ENCODE data around the gene ZW10.
"Not testable (repeated sequence)": the region's sequence is repeated elsewhere in the genome, so short reads cannot be mapped to it uniquely, and the experiment has no call there.

ZW10 gene

DNA sequence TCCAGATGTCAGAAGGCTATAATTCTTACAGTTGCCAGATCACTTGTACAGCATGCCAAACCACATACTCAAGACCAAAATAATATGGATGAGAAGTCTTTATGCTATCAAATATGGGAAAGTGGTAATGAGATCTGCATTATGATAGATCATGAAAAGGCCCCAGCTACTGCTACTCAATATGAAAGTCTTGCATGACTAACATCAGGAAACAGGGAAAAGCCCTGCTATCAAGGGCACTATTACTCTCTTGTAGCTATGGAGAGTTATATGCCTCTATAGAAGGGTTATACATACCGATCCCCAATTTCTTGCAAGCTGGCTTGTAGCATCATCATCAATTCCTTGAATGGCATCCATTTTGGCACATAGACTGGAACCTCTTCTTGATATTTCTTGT, 37.2 kb downstream of the ZW10 start:
- DNase-seq, result no peak

DNA sequence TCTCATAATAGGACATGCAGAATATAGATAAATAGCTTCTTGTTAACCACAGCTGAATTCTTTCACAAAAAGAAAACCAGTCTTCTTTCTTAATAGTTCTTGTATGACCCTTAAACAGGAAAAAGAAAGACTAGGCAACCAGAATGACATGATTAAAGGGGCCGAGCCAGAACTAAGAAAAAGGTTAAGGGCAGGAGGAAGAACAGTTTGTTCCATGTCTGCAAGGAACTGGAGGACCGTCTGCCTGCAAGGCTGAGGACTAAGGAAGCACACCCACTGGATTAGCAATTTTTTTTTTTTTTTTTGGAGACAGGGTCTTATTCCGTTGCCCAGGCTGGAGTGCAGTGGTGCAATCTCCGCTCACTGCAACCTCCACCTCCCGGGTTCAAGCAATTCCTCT, 41.4 kb downstream of the ZW10 start:
- no peak for DNase-seq

DNA sequence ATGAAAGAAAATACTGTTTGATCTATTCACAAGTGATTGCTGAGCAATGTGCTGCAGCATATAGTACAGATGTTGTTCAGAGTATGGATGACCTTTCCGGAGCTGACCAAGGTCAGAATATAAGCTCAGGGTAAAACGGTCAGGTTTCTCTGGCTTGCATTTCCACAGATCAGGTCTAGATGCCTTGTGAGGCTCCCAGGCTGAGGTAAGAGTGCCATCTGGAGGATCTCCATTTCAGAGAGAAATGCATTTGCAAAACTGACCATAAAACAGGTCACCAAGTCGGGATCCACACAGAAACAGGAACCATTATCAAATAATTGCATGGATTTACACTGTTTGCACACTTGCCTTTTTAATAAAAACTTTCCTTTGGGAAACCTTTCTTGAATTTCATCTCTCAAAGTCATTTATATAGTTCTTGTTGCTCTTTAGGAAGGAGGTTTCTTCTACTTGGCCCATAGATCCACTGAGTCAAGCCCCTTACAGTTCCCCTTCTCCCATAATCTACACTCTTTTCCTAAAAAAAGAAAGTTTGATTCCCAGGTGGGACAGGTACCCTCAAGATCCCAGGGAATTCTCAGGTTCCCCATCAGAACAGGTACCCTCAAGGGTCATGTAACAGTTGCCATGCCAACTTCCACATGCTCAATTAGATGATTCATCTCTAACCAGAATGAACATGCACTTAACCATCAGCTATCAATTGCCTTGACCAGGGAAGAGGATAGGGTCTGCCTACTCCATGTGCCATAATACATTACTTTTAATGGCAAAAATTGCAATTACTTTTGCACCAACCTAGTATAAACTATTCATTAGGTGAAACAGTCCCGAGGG, 42.4 kb downstream of the ZW10 start:
- peak; percentile 87 for DNase-seq

GRCh38 chr11:113729456-113729855, 44.0 kb downstream of the ZW10 start:
- no peak for DNase-seq

DNA sequence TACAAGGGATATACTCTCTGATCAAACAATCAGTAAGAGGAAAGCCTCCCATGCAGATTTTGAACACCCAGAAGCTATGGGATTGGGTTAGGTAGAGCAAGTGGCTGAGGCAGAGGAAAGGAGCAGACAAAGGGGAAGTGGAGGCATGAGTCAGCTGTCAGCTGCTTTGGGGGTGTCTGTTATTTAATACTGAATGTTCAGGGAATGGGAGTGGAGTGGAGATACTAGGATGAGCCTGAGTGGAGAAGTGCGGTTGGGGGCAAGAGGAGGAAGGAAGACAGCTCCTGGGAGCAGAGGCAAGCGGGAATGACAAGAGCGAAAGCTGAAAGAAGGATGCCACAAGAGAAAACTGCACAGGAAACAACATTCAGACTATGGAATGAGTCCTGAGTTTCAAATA, 44.7 kb downstream of the ZW10 start:
- DNase-seq, result peak; percentile 64

DNA sequence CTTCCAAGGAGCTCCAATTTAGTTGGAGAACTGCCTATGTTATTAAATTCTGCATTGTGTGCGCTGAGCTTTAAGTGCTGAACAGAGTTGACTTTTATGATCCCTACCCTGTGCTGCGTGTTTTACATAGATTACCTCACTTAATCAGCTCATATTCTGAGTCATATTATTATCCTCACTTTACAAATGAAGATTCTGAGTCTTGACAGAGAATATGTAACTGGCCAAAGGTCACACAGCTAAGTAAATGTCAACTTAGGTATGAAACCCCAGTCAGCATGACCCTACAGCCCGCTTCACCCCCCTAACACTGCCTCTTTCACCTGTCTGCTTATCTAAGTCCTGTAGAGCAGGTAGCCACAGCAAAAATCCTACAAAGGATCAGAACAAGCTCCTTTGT, 47.6 kb downstream of the ZW10 start:
- DNase-seq, result no peak

DNA sequence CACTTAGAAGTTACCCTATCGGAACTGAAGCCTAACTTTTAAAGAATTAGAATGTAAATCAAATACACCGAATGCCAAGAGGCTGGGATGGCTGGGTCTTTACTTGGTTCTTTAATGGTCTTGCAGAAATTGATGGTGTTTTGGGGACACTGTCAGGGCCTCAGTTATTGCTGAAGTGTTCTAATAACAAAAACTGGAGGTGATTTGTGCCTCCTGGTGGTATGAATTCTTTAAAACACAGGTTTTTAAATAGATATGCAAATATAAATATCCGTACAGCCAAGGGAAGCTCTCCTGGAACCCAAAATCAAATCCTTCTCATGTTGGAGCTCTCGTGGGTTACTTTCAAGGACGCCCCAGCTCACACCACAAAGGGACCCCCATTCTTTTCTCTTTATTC, 48.1 kb downstream of the ZW10 start:
- DNase-seq, result peak; percentile 22

- DNase-seq, result no peak
Measured at GRCh38 chr11:113724778-113725177, 48.7 kb downstream of the ZW10 start.

- no peak for DNase-seq
Measured at GRCh38 chr11:113723787-113724186, 49.7 kb downstream of the ZW10 start.

GRCh38 chr11:113722934-113723333, 50.6 kb downstream of the ZW10 start:
- DNase-seq, result no peak

DNA sequence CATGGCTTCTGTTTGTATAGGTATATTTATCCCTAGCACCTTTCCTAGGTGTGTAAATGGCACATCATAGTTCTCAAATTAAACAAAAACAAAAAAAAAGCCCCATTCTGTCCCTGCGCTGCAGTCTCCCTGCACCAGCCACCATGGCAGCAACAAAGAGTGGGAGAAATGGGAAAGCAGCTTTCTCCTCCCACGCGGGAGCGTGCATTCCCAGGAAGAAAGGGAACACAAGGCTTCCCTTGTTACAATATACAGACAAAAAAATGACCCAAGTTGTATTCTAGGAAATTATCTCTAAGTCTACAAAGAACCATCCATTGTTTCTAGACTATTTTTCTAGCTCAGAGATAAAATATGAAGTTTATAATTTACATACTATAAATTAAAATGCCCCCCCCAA, 51.3 kb downstream of the ZW10 start:
- no peak for DNase-seq

DNA sequence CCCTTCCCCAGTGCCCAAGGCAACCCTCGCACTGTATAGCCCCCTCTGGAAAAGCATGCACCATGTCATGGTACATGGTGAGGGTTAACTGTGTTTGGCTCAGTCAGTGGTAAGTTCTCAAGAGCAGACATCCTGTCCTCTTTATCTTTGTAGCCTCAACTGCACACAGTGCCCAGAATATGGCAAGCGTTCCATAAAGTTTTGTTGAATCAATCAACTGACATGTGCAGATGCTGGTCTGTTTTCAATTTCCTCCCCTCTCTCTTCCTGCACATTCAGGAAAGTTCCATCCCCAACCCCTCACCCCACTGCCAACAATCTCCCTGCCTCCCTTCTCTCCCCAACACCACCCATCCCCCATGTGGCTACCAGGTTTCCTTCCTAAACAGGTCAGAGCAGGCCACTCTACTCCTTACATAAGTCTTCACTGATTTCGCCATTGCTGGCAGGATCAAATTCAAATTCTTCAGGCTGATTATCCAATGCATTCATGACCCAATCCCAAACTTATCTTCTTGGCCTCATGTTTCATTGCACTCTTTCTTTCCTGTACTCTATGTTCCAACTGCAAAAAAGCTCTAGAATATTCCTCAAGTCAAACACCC, 51.9 kb downstream of the ZW10 start:
- no peak for DNase-seq

DNA sequence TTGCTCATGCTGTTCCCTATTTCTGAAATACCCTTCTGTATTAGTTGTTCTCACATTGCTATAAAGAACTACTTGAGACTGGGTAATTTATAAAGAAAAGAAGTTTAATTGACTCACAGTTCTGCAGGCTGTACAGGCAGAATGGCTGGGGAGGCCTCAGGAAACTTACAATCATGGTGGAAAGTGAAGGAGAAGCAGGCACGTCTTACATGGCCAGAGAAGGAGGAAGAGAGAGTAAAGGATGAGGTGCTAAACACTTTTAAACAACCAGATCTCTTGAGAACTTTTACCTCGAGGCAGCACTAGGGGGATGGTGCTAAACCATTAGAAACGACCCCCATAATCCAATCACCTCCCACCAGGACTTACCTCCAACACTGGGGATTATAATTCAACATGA, 53.0 kb downstream of the ZW10 start:
- not testable (repeated sequence) for DNase-seq

- DNase-seq, result no peak
Measured at GRCh38 chr11:113715882-113716625, 57.4 kb downstream of the ZW10 start.

GRCh38 chr11:113715273-113715672, 58.2 kb downstream of the ZW10 start:
- DNase-seq, result no peak

DNA sequence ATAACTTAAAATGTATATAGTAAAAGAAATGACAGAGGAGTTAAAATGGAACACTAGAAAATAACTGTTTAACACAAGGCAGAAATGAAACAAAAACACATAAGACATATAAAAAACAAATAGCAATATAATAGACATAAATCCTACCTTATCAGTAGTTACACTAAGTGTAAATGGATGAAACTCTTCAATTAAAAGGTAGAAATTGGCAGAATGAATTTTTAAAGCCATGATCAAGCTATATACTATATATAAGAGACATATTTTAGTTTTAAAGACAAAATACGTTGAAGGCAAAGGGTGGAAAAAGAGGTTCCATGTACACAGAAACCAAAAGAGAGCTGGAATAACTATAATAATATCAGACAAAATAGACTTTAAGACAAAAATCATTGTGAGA, 62.5 kb downstream of the ZW10 start:
- DNase-seq, result no peak

GRCh38 chr11:113705871-113706655, 67.4 kb downstream of the ZW10 start, which contains the start of gene TMPRSS5:
TMPRSS5 (minus strand) TSS chr11:113706308; CDS start chr11:113706224, 84 bp downstream.
- DNase-seq, result no peak

GRCh38 chr11:113703551-113703950, 69.9 kb downstream of the ZW10 start:
- DNase-seq, result not testable (repeated sequence)

- DNase-seq, result no peak
Measured at GRCh38 chr11:113701491-113701890, 72.0 kb downstream of the ZW10 start.

- DNase-seq, result no peak
Measured at GRCh38 chr11:113698515-113698914, 75.0 kb downstream of the ZW10 start.

GRCh38 chr11:113697756-113698407, 75.6 kb downstream of the ZW10 start:
- DNase-seq, result peak; percentile 38

GRCh38 chr11:113697111-113697510, 76.4 kb downstream of the ZW10 start:
- DNase-seq, result no peak

Data from OCI-M1 (cell line).